H1 (cell line): Measurements from ENCODE around the gene YBX2. TPM values are rescaled to one million over a fixed set of nuclear protein-coding genes. Genes with fewer than 3 reads are reported as not detected.

Experiments
- polyA plus RNA-seq, 7 experiments: library from polyadenylated mRNA; depleted of rRNA in 3 of 7; stranded (reverse) in 5 of 7; unstranded in 2 of 7; fragments of >200 nt in 5 of 7; fragments of 200-250 nt in 2 of 7; gene quantifications; 1 replicate in 5 of 7; 2 replicates in 1 of 7; 4 replicates in 1 of 7; pipeline versions ENCODE4 v1.2.1 to v1.2.3, GENCODE V29; 2011 to 2013; ENCODE audit warnings: missing spikeins in 2 of 7, mixed read lengths in 2 of 7
- small RNA-seq: library from polyadenylated mRNA; stranded (forward); fragments of <200 nt; extraction: miRNeasy Mini kit (QIAGEN cat#:217004); gene quantifications from one replicate; pipeline ENCODE3, GENCODE V24; 2013; ENCODE audit not compliant: insufficient read depth
- total RNA-seq: library from RNA; stranded (reverse); fragmentation: NEBNext Ultra II Directional; extraction: Animal tissue kit (Norgen Biotek cat#: 25700); gene quantifications from 2 replicates; pipeline ENCODE4 v1.2.1, GENCODE V29; 2021

The YBX2 gene
- total and polyA plus RNA-seq, 2 of the 8 experiments (the other 6 are each of a cell fraction or from before 2014, with no cell fraction given): 19.2 to 30.5 TPM

Small RNAs within 50 kb of the gene (small RNA-seq; reads per million reads assigned to genes)
- gene AC026954.2 (not detected), gene RF00019 (not detected)

Other genes with a start within 250 kb of the YBX2 start
Only the 30 nearest of the 31 such genes appear.
- not detected in 2 replicates for gene ASGR2, start 179.8 kb downstream of the YBX2 start, total RNA-seq
- 0.61 and 0.91 TPM in 2 replicates for gene ASGR2, start 179.8 kb downstream of the YBX2 start, polyA plus RNA-seq (2011; rRNA removed)
- 8.6 and 10.8 TPM in 2 replicates for gene ASGR1, start 115.3 kb downstream of the YBX2 start, total RNA-seq
- 14.5 and 16.1 TPM in 2 replicates for gene ASGR1, start 115.3 kb downstream of the YBX2 start, polyA plus RNA-seq (2011; rRNA removed)
- 43.1 and 45.9 TPM in 2 replicates for gene DLG4, start 74.8 kb downstream of the YBX2 start, total RNA-seq
- 18.9 and 35.2 TPM in 2 replicates for gene DLG4, start 74.8 kb downstream of the YBX2 start, polyA plus RNA-seq (2011; rRNA removed)
- 169 and 181 TPM in 2 replicates for gene ACADVL, start 74.7 kb downstream of the YBX2 start, total RNA-seq
- gene ACADVL, start 74.7 kb downstream of the YBX2 start, polyA plus RNA-seq (2011; rRNA removed): 231 and 317 TPM in 2 replicates
- gene DVL2, start 60.1 kb downstream of the YBX2 start, total RNA-seq: 59.3 and 59.6 TPM in 2 replicates
- gene DVL2, start 60.1 kb downstream of the YBX2 start, polyA plus RNA-seq (2011; rRNA removed): 19.0 and 29.7 TPM in 2 replicates
- 62.8 and 65.1 TPM in 2 replicates for gene PHF23, start 55.2 kb downstream of the YBX2 start, total RNA-seq
- 46.5 and 47.5 TPM in 2 replicates for gene PHF23, start 55.2 kb downstream of the YBX2 start, polyA plus RNA-seq (2011; rRNA removed)
- gene GABARAP, start 52.2 kb downstream of the YBX2 start, total RNA-seq: 252 and 265 TPM in 2 replicates
- 351 and 581 TPM in 2 replicates for gene GABARAP, start 52.2 kb downstream of the YBX2 start, polyA plus RNA-seq (2011; rRNA removed)
- 120 and 123 TPM in 2 replicates for gene CTDNEP1, start 42.9 kb downstream of the YBX2 start, total RNA-seq
- 106 and 114 TPM in 2 replicates for gene CTDNEP1, start 42.9 kb downstream of the YBX2 start, polyA plus RNA-seq (2011; rRNA removed)
- 75.4 and 78.1 TPM in 2 replicates for gene ELP5, start 42.4 kb downstream of the YBX2 start, total RNA-seq
- 107 and 117 TPM in 2 replicates for gene ELP5, start 42.4 kb downstream of the YBX2 start, polyA plus RNA-seq (2011; rRNA removed)
- gene CLDN7, start 32.2 kb downstream of the YBX2 start, total RNA-seq: 119 and 129 TPM in 2 replicates
- gene CLDN7, start 32.2 kb downstream of the YBX2 start, polyA plus RNA-seq (2011; rRNA removed): 118 and 196 TPM in 2 replicates
- 5.7 and 6.4 TPM in 2 replicates for gene SLC2A4, start 12.9 kb downstream of the YBX2 start, total RNA-seq
- 6.9 and 10.6 TPM in 2 replicates for gene SLC2A4, start 12.9 kb downstream of the YBX2 start, polyA plus RNA-seq (2011; rRNA removed)
- gene EIF5A, start 13.0 kb upstream of the YBX2 start, total RNA-seq: 1,158 and 1,172 TPM in 2 replicates
- 717 and 962 TPM in 2 replicates for gene EIF5A, start 13.0 kb upstream of the YBX2 start, polyA plus RNA-seq (2011; rRNA removed)
- 67.0 and 74.8 TPM in 2 replicates for gene GPS2, start 20.7 kb upstream of the YBX2 start, total RNA-seq
- 152 and 203 TPM in 2 replicates for gene GPS2, start 20.7 kb upstream of the YBX2 start, polyA plus RNA-seq (2011; rRNA removed)
- gene NEURL4, start 34.7 kb upstream of the YBX2 start, total RNA-seq: 46.8 and 55.4 TPM in 2 replicates
- gene NEURL4, start 34.7 kb upstream of the YBX2 start, polyA plus RNA-seq (2011; rRNA removed): 29.6 and 39.9 TPM in 2 replicates
- gene ACAP1, start 41.9 kb upstream of the YBX2 start, total RNA-seq: 45.1 and 49.2 TPM in 2 replicates
- gene ACAP1, start 41.9 kb upstream of the YBX2 start, polyA plus RNA-seq (2011; rRNA removed): 11.9 and 18.0 TPM in 2 replicates
- gene KCTD11, start 57.5 kb upstream of the YBX2 start, total RNA-seq: 8.7 and 9.2 TPM in 2 replicates
- 8.6 and 11.7 TPM in 2 replicates for gene KCTD11, start 57.5 kb upstream of the YBX2 start, polyA plus RNA-seq (2011; rRNA removed)
- gene TMEM95, start 60.5 kb upstream of the YBX2 start, total RNA-seq: 0.38 TPM in 1 of 2 replicates, not detected in the other
- gene TMEM95, start 60.5 kb upstream of the YBX2 start, polyA plus RNA-seq (2011; rRNA removed): not detected in 2 replicates
- 7.6 and 8.7 TPM in 2 replicates for gene TNK1, start 86.5 kb upstream of the YBX2 start, total RNA-seq
- 9.5 and 13.4 TPM in 2 replicates for gene TNK1, start 86.5 kb upstream of the YBX2 start, polyA plus RNA-seq (2011; rRNA removed)
- gene PLSCR3, start 99.9 kb upstream of the YBX2 start, total RNA-seq: 35.7 and 38.7 TPM in 2 replicates
- gene PLSCR3, start 99.9 kb upstream of the YBX2 start, polyA plus RNA-seq (2011; rRNA removed): 36.1 and 69.0 TPM in 2 replicates
- 97.0 and 104 TPM in 2 replicates for gene TMEM256, start 109.5 kb upstream of the YBX2 start, total RNA-seq
- 350 and 405 TPM in 2 replicates for gene TMEM256, start 109.5 kb upstream of the YBX2 start, polyA plus RNA-seq (2011; rRNA removed)
- 62.6 and 62.8 TPM in 2 replicates for gene NLGN2, start 113.2 kb upstream of the YBX2 start, total RNA-seq
- 21.2 and 45.6 TPM in 2 replicates for gene NLGN2, start 113.2 kb upstream of the YBX2 start, polyA plus RNA-seq (2011; rRNA removed)
- gene SPEM1, start 125.7 kb upstream of the YBX2 start, total RNA-seq: not detected in 2 replicates
- 0.09 TPM in 1 of 2 replicates, not detected in the other for gene SPEM1, start 125.7 kb upstream of the YBX2 start, polyA plus RNA-seq (2011; rRNA removed)
- not detected in 2 replicates for gene SPEM2, start 131.0 kb upstream of the YBX2 start, total RNA-seq
- gene SPEM2, start 131.0 kb upstream of the YBX2 start, polyA plus RNA-seq (2011; rRNA removed): 0.03 and 0.17 TPM in 2 replicates
- gene SPEM3, start 134.2 kb upstream of the YBX2 start, total RNA-seq: not detected in 2 replicates
- gene SPEM3, start 134.2 kb upstream of the YBX2 start, polyA plus RNA-seq (2011; rRNA removed): 0.02 TPM in 1 of 2 replicates, not detected in the other
- 11.2 and 12.2 TPM in 2 replicates for gene TMEM102, start 140.8 kb upstream of the YBX2 start, total RNA-seq
- 10.2 and 14.9 TPM in 2 replicates for gene TMEM102, start 140.8 kb upstream of the YBX2 start, polyA plus RNA-seq (2011; rRNA removed)
- 11.8 and 15.0 TPM in 2 replicates for gene FGF11, start 144.9 kb upstream of the YBX2 start, total RNA-seq
- 26.1 and 42.0 TPM in 2 replicates for gene FGF11, start 144.9 kb upstream of the YBX2 start, polyA plus RNA-seq (2011; rRNA removed)
- 13.8 and 14.1 TPM in 2 replicates for gene CHRNB1, start 150.4 kb upstream of the YBX2 start, total RNA-seq
- 28.2 and 33.6 TPM in 2 replicates for gene CHRNB1, start 150.4 kb upstream of the YBX2 start, polyA plus RNA-seq (2011; rRNA removed)
- 10.1 and 11.2 TPM in 2 replicates for gene ZBTB4, start 185.0 kb upstream of the YBX2 start, total RNA-seq
- 5.9 and 8.1 TPM in 2 replicates for gene ZBTB4, start 185.0 kb upstream of the YBX2 start, polyA plus RNA-seq (2011; rRNA removed)
- gene SLC35G6, start 186.8 kb upstream of the YBX2 start, total RNA-seq: not detected in 2 replicates
- gene SLC35G6, start 186.8 kb upstream of the YBX2 start, polyA plus RNA-seq (2011; rRNA removed): 0.05 TPM in 1 of 2 replicates, not detected in the other
- gene POLR2A, start 189.7 kb upstream of the YBX2 start, total RNA-seq: 150 and 157 TPM in 2 replicates
- gene POLR2A, start 189.7 kb upstream of the YBX2 start, polyA plus RNA-seq (2011; rRNA removed): 26.8 and 62.7 TPM in 2 replicates